HAP-1 (cell line): ENCODE data around the gene C1orf232.
A peak's percentile ranks its signal among the peaks of the same experiment; 100 is the strongest.

Source experiments
- DNase-seq, 2 experiments: peaks; one replicate each; pipeline ENCODE4 v3.0.0-alpha.2; 2016 to 2020; ENCODE audit warnings: low spot score in 2 of 2
- H3K27me3 ChIP-seq: fragments of 250-450 bp; sonication (Bioruptor Pico); 2 replicates; pipeline ENCODE4 v1.5.1; 2020; ENCODE audit warnings: low read depth, mild to moderate bottlenecking, moderate library complexity
- H3K36me3 ChIP-seq: fragments of 250-450 bp; sonication (Bioruptor Pico); replicated peaks from 2 replicates; pipeline ENCODE4 v1.5.1; 2020; ENCODE audit warnings: mild to moderate bottlenecking
- H3K4me1 ChIP-seq: fragments of 250-450 bp; sonication (Bioruptor Pico); 2 replicates; pipeline ENCODE4 v1.5.1; 2020; ENCODE audit warnings: mild to moderate bottlenecking
- H3K4me3 ChIP-seq: fragments of 250-450 bp; sonication (Bioruptor Pico); 2 replicates; pipeline ENCODE4 v1.5.1; 2020; ENCODE audit warnings: mild to moderate bottlenecking, moderate library complexity
- H3K9me3 ChIP-seq: fragments of 250-450 bp; sonication (Bioruptor Pico); 2 replicates; pipeline ENCODE4 v1.5.1; 2020; ENCODE audit warnings: mild to moderate bottlenecking, moderate library complexity
- in situ Hi-C: fragments of 300-500 bp; cut with MboI; formaldehyde crosslinking; loops from 3 replicates; pipeline ENCODE4 v1.14.3; 2020; ENCODE audit warnings: low sequenced_read_pairs, inconsistent platforms, mixed read lengths

C1orf232 gene

DNA sequence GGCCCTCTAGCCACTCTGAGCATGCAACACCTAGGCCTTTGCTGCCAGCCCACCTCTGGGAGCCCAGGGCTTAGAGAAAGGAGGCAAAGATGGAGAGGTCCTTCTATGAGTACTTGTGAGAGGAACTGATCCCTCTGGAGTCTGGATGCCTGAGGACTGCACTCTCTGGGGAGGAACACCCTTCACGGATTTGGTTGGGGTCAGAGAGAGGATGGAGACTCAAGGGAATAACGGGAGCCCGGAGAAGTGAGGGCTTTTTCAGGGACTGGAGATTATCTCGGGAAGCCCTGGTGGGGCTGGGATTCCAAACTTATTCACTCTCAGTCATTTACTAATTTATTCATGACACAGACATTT lies 413 bp upstream of the C1orf232 start:
- Histone ChIP-seq H3K9me3 (no peaks in the 10 kb centered on the region), H3K4me3 (peak overlapping the region; percentile 98), H3K36me3 (peaks cover 16% of the 10 kb centered on the region), H3K4me1 (peaks cover 23% of the 10 kb centered on the region), H3K27me3 (no peaks in the 10 kb centered on the region)
- in situ Hi-C loops: no loop called here
- no peak for DNase-seq

DNA sequence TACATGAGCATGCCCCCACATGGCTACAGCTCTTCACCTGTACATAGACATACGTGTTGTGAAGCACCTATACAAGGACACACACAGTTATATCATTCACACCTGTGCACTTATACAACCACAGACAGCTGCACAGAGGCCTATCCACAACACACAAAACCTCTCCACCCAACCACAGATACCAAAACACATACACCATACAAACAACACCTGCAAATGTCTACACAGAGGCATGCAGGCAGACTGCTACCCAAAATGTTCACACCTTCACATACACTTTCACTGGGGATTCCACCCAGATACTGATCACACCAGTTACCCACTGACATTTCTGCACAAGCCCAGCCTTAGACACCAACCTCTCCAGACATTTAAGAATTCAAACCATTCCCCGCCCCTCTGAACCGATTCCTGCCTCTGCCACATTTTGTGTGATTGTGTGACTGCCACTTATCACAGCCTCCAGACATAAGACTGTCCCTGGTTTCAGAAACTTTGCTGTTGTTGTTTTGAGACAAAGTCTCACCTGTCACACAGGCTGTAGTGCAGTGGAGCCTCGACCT lies 2.0 kb downstream of the C1orf232 start:
- Histone ChIP-seq H3K36me3 (peaks cover 16% of the 10 kb centered on the region), H3K4me1 (peaks cover 29% of the 10 kb centered on the region), H3K9me3 (no peaks in the 10 kb centered on the region), H3K4me3 (no peak overlapping the region), H3K27me3 (no peaks in the 10 kb centered on the region)
- in situ Hi-C loops: no loop called here
- no peak for DNase-seq

DNA sequence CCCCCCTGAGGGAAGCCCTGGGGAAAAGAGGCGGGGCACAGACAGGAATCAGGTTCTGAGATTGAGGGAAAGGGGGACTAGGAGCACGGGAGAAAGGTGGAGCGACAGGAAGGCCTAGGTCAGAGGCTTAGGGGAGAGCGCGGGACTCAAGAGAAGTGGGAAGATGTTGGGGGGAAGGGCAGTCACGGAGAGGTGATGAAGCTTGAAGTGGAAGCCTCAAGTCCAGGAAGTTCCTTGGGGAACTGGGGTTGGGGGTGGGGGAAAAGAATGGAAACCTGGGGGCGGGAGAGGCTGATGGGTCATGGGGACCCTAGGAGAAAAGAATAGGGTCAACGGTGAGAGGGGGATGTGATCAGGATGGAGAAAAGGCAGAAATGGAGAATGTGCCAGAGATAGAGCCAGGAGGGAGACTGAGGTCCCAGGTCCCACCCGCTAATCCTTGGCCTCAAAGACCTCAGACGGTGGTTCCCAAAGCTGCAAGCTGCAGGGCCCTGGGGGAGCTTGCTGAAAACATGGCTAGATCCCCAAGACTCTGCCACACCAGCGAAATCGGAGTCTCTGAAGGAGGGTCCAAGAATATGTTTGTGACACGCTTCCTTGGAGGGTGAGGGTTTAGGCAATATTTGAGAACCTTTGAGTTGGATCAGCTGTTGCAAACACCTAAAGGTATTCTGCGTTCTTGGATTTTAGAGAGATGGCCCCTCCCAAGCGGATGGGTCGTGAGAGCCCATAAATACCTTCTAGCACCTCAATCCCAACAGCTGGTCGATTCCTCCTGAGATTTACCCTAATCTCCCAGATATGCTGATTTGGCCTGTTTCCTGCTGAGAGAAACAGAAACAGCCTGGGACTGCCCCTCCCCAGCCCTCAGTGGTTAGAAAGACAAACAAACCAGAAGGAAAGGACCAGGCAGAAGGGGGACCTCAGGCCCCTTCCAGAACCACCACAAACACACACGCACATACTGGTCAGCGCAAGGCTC lies 3.6 kb downstream of the C1orf232 start:
- in situ Hi-C loops: no loop called here
- H3K9me3 ChIP-seq: no peaks in the 10 kb centered on the region
- H3K4me1 ChIP-seq: peaks cover 28% of the 10 kb centered on the region
- no peak for DNase-seq
- peaks cover 4% of the 10 kb centered on the region; the same call in 1 of the 2 replicates for H3K36me3 ChIP-seq
- no peaks in the 10 kb centered on the region for H3K27me3 ChIP-seq
- peak overlapping the region; percentile 22; the same call in 1 of the 2 replicates for H3K4me3 ChIP-seq

DNA sequence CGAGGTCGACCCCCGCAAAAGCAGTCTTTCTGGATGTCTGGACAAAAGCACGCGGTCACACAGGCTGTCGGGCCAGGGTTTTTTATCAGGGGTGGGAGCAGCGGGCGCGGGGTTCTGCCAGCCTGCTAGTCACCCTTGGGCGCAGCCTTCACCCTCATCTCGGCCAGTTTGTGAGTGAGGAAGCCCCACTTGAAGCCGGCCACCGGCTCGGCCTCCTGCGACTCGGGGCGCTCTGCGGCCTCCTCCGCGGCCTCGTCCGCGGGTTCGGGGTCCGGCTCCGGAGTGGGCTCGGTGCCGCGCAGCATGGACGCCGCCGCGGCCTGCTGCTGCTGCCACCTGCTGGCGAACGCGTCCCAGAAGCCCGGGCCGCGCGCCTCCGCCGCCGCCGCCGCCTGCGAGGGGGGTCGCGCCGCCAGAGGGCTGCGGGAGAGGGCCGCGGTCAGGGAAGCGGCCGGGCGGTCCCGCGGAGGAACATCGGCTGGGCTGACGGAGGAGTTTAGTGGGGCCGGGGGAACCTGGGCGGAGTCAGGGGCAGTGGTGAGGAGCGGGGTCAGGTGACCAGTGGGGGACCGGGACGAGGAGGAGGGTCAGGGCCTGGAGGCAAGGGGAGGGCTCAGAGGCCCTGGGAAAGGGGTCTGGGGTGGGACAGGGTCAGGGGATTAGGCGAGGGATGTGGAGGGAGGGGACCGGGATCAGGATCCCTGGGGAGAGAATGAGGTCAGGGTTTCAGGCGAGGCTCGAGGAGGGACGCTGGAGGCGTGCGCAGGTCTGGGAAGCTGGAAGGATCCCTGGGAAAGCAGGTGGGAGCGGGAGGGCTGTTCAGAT lies 4.5 kb downstream of the C1orf232 start:
- Histone ChIP-seq H3K27me3 (no peaks in the 10 kb centered on the region), H3K9me3 (no peaks in the 10 kb centered on the region), H3K36me3 (no peaks in the 10 kb centered on the region), H3K4me3 (peak overlapping the region; percentile 23), H3K4me1 (peaks cover 25% of the 10 kb centered on the region)
- in situ Hi-C loops: no loop called here
- peak; percentile 28 to 71 for DNase-seq

DNA sequence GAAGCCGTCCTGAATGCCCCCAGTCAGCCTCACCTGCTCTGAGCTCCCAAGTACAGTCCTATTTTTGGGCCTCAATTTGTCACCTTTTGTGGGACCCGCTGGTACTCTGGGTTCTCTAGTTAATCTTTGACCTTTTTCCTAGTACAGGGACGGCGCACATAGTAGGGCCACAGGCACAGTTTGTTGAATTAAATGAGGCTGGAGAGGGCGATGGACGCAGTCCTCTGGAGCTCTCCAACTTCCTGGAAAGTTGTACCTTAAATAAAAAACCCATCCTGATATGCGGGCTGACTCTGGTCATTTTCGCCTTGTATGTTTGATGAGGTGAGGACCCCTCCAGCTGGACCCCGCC lies 5.1 kb downstream of the C1orf232 start:
- peaks cover 19% of the 10 kb centered on the region for H3K4me1 ChIP-seq
- DNase-seq: no peak
- H3K36me3 ChIP-seq: no peaks in the 10 kb centered on the region
- in situ Hi-C loops: no loop called here
- H3K27me3 ChIP-seq: no peaks in the 10 kb centered on the region
- H3K4me3 ChIP-seq: peak overlapping the region; percentile 23
- H3K9me3 ChIP-seq: no peaks in the 10 kb centered on the region

DNA sequence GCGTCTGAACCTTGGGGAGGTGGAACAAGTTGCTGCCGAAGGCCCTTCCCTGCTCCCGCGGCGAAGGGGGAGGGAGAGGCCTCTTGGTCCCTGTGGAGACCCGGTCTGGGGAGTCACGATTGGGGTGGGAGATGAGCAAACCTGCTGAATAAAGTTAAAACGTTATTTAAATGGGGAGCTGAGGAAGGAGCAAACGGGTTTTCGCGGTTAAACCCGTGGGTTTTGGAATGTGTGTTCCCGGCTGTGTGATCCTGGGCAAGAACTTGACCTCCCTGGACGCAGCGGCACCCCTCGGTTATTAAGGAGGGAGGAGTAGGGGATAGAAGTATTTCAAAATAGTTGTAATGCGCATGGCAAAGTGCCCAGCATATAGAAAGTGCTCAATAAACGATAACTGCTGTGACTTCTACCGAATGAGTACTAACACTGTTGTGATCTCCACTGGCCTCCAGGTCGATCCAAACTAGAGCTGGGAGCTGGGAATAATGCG lies 6.5 kb downstream of the C1orf232 start:
- in situ Hi-C loops: no loop called here
- peak overlapping the region; percentile 27 for H3K4me3 ChIP-seq
- H3K9me3 ChIP-seq: no peaks in the 10 kb centered on the region
- H3K36me3 ChIP-seq: no peaks in the 10 kb centered on the region
- no peak for DNase-seq
- H3K4me1 ChIP-seq: peaks cover 15% of the 10 kb centered on the region
- H3K27me3 ChIP-seq: no peaks in the 10 kb centered on the region

DNA sequence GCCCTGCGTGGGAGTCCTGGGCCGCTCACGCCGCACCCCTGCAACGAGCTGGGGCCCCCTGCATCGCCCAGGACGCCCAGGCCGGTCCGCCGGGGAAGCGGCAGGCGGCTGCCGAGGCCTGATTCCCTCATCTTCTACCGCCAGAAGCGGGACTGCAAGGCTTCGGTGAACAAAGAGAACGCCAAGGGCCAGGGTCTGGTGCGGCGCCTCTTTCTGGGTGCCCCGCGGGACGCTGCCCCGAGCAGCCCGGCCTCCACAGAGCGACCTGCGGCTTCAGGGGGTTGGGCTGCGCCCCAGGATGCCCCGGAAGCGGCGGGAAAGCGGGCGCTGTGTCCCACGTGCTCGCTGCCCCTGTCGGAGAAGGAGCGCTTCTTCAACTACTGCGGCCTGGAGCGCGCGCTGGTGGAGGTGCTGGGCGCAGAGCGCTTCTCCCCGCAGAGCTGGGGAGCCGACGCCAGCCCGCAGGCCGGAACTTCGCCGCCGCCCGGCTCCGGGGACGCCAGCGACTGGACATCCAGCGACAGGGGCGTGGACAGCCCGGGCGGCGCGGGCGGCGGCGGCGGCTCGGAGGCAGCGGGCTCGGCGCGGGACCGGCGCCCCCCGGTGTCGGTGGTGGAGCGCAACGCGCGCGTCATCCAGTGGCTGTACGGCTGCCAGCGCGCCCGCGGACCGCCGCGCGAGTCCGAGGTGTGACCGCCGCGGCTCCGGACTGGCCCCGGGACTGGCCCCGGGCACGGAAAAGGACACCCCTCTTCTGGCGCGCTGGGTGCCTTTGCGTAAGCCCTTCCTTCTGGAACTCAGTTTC lies 7.1 kb downstream of the C1orf232 start:
- in situ Hi-C loops: no loop called here
- peaks cover 16% of the 10 kb centered on the region for H3K4me1 ChIP-seq
- H3K27me3 ChIP-seq: no peaks in the 10 kb centered on the region
- H3K9me3 ChIP-seq: no peaks in the 10 kb centered on the region
- DNase-seq: peak in 1 of 2 experiments; percentile 71
- H3K4me3 ChIP-seq: peak overlapping the region; percentile 27
- H3K36me3 ChIP-seq: no peaks in the 10 kb centered on the region

DNA sequence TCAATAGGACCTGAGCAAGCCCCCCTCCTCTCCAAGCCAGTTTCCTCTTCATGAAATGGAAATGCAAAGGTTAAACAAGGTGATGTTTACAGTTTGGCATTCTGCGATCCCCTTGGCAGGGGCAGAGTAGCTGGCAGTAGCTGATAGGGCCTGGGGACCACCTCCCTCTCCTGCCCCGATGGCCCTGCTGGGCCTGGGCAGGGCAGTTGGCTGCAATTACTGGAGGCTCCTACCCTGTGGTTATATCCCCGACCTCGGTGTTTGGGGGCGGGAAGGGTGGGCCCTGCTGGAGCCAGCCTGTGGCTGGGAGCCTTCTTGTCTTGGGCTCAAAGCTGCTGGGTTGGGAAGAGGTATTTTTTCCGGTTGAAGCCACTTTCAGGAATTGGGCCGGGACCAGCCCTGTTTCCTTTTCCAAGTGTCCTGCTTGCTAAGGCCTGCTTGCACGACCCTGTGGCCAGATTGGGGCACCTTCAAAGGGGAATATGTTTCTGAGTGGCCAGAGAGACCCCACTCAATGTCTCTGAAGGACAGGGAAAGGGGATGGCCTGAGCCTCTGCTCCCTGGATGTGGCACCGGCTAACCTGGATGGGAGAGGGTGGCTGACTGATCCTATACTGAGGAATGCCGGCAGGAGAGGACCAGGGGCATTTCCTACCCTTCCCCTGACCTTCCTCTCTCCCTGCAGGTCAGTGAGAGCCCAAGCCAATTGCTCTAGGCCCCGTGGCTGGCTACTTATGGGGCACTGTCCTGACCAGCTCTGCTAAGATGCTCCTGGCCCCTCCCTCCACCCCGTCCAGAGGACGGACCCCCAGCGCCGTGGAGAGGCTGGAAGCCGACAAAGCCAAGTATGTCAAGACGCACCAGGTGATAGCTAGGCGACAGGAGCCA lies 8.0 kb downstream of the C1orf232 start:
- in situ Hi-C loops: no loop called here
- DNase-seq: no peak
- H3K27me3 ChIP-seq: no peaks in the 10 kb centered on the region
- H3K36me3 ChIP-seq: no peaks in the 10 kb centered on the region
- no peaks in the 10 kb centered on the region for H3K9me3 ChIP-seq
- H3K4me3 ChIP-seq: no peak overlapping the region
- peaks cover 18% of the 10 kb centered on the region for H3K4me1 ChIP-seq

DNA sequence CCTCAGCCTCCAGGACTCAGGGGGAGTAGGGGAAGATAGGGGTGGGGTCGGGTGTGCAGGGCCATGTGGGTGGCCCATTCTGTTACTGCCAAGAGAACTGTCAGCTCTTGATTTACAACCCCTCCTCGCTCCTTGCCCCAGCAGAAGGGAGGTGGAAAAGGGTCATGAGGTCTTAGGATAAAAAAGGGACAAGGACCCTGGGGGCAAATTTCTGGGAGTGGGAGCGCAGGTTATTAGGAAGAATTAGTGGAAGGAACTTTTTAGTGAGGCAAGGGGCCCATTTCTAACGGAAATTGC lies 9.1 kb downstream of the C1orf232 start:
- H3K4me1 ChIP-seq: peaks cover 23% of the 10 kb centered on the region
- no peaks in the 10 kb centered on the region for H3K27me3 ChIP-seq
- no peak for DNase-seq
- in situ Hi-C loops: loop anchor here (5.0 kb wide), 1 partner anchor 117 kb away; no protein-coding TSS in a partner anchor
- no peaks in the 10 kb centered on the region for H3K36me3 ChIP-seq
- H3K4me3 ChIP-seq: no peak overlapping the region
- H3K9me3 ChIP-seq: no peaks in the 10 kb centered on the region

DNA sequence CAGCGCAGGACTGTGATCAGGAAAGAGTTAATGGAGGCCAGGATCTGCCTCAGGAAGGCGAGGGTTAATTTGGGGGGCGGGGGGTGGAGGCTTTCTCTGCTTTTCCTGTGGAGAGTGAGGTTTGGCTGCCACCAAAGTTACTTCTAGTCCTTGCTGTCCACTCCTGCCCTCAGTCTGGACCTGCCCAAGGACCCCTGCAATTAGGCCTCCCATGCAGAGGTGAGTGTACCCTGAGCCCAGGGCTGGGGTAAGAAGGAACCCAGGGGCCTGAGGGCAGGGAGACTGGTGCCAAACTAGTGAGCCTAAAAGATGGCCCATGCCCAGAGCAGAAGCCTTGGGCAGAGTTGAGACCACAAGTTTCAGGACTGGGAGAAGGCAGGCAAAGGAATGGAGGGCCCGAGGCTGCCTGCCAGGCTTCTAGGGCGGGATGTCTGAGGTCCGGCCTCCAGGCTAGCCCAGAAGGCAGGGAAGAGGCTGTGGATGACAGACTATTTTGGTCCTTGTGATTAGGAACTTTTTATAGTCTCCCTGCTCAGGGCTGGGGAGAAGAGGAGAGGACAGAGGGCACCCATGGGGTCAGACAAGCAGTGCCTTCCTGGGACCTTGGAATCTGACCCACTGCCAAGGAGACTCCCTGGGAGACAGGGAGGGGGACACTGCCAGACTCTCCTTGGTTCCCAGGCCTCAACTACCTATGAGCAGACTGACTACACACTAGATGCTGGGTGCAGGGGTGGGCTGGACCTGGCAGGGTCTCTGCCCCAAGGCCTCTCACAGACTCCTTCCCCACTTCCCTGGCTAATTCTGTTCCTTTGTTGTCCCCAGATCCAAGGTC lies 9.6 kb downstream of the C1orf232 start, which contains the start of gene FAM110D:
Gene FAM110D (plus strand): TSS at position 172 of the 835 bp plus-strand sequence. CDS start 2,213 bp downstream, outside the sequence.
- DNase-seq: no peak
- Histone ChIP-seq H3K4me3 (no peak within 1 kb of the TSS), H3K36me3 (no peaks in the 10 kb centered on the region), H3K27me3 (no peaks in the 10 kb centered on the region), H3K4me1 (peaks cover 19% of the 10 kb centered on the region), H3K9me3 (no peaks in the 10 kb centered on the region)
- in situ Hi-C loops: loop anchor here (5.0 kb wide), 1 partner anchor 117 kb away; no protein-coding TSS in a partner anchor

DNA sequence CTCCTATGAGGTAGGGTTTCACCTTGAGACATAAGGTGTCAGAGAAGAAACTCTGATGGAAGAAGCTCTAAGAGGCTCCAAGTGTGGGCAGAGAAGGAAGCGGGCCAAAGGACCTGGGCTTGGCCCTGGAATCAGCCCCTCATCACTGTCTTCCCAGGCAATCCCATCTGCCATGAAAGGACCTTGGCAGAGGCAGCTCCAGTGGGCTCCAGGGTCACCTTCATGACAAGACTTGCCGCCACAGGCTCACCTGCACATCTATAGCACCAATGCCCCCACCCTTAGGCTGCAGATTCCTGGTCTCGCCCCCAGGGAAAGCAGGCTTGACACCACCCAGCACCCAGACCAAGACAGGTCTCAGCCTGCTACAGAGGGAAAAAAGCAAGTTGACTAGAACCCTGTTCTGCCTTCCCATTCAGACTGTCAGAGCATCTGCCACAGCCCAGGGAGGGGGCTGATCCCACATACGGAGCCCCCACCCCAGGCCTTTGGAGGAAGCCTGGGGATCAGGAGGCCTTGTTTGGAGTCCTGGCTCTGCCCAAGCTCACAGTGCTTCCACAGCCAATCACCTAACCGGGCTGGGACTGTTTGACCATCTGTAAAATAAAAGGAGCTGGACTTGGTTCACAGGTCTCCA lies 10.4 kb downstream of the C1orf232 start:
- Histone ChIP-seq H3K4me3 (no peak overlapping the region), H3K9me3 (no peaks in the 10 kb centered on the region), H3K27me3 (no peaks in the 10 kb centered on the region), H3K4me1 (peaks cover 16% of the 10 kb centered on the region), H3K36me3 (no peaks in the 10 kb centered on the region)
- in situ Hi-C loops: loop anchor here (5.0 kb wide), 1 partner anchor 116 kb away; no protein-coding TSS in a partner anchor
- no peak for DNase-seq
